ENCODE data around the gene EFNA1. TPM values are rescaled to one million over a fixed set of nuclear protein-coding genes. Genes with fewer than 3 reads are reported as not detected.
A peak's percentile ranks its signal among the peaks of the same experiment; 100 is the strongest.

EFNA1 gene
- total and polyA plus RNA-seq, 7 donors: 5.5 to 42.6 (median 15.0) TPM

DNA sequence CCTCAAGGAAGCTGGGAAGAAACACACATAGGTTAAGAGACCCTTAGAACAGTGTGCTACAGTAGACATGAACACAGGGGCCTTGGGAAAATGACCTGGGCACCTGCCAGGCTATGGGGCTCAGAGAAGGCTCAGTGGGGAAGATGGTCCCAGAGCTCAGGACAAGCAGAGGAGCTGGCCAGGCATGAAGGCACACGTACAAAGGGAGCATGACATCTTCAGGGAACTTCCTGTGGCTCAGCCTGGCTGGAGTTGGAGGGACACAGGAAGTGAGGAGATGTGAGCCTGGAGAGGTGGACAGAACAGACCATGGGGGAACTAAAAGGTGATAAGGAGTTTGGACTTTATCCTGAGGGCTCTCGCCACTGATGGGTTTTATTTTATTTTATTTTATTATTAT is 4.2 kb downstream of the EFNA1 start:
- DNase-seq (no peak), ATAC-seq (no peak)
- Histone ChIP-seq H3K36me3 (ENCODE audit: insufficient read depth in 1 of 2, low read depth in 1 of 2) (peaks cover 0 to 36% of the 10 kb centered on the region in 2 donors), H3K4me1 (peaks cover 24% of the 10 kb centered on the region), H3K9me3 (no peaks in the 10 kb centered on the region), H3K27ac (no peak overlapping the region), H3K27me3 (ENCODE audit: insufficient read depth in 3 of 3, low read length in 2 of 3) (peaks cover 0 to 22% (median 0%) of the 10 kb centered on the region in 3 donors), H3K4me3 (peak overlapping the region; percentile 74)
- WGBS, 3 donors: 48 to 68% (median 65%) methylated on average over 2 of the region's 2 CpGs
- intact Hi-C loops (cut with DNase I): no loop called here
- no peak for TF ChIP-seq CTCF (IDR thresholded peaks at IDR 0.05)

DNA sequence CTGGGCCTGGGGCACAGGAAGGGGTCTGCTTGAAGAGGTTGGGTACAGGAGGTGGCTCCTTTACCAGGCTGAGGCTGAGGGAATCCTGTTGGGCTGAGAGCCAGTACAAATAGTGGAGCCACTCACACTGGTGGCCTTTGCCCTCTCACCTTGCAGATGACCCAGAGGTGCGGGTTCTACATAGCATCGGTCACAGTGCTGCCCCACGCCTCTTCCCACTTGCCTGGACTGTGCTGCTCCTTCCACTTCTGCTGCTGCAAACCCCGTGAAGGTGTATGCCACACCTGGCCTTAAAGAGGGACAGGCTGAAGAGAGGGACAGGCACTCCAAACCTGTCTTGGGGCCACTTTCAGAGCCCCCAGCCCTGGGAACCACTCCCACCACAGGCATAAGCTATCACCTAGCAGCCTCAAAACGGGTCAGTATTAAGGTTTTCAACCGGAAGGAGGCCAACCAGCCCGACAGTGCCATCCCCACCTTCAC is 6.2 kb downstream of the EFNA1 start:
- no peak for ATAC-seq
- DNase-seq: no peak
- H3K27ac ChIP-seq: no peak overlapping the region
- no peak for TF ChIP-seq CTCF (IDR thresholded peaks at IDR 0.05)
- H3K27me3 ChIP-seq (ENCODE audit: insufficient read depth in 3 of 3, low read length in 2 of 3): peaks cover 0 to 3% (median 0%) of the 10 kb centered on the region in 3 donors
- H3K4me1 ChIP-seq: peaks cover 24% of the 10 kb centered on the region
- H3K9me3 ChIP-seq: no peaks in the 10 kb centered on the region
- peaks cover 0 to 47% of the 10 kb centered on the region in 2 donors for H3K36me3 ChIP-seq (ENCODE audit: insufficient read depth in 1 of 2, low read depth in 1 of 2)
- H3K4me3 ChIP-seq: peak overlapping the region; percentile 75
- intact Hi-C loops (cut with DNase I): no loop called here
- 68 to 75% (median 74%) methylated on average over 7 of the region's 7 CpGs for WGBS, 3 donors

- no peak for TF ChIP-seq CTCF (IDR thresholded peaks at IDR 0.05)
- no peaks in the 10 kb centered on the region for H3K9me3 ChIP-seq
- intact Hi-C loops (cut with DNase I): no loop called here
- H3K36me3 ChIP-seq (ENCODE audit: insufficient read depth in 1 of 2, low read depth in 1 of 2): peaks cover 0 to 47% of the 10 kb centered on the region in 2 donors
- DNase-seq: no peak
- 42 to 47% (median 43%) methylated on average over 1 of the region's 1 CpG for WGBS, 3 donors
- H3K4me3 ChIP-seq: peak overlapping the region; percentile 75
- H3K4me1 ChIP-seq: peaks cover 28% of the 10 kb centered on the region
- no peaks in the 10 kb centered on the region for H3K27me3 ChIP-seq (ENCODE audit: insufficient read depth in 3 of 3, low read length in 2 of 3)
- peak overlapping the region; percentile 97 for H3K27ac ChIP-seq
- no peak for ATAC-seq
Measured at GRCh38 chr1:155134322-155134721, 6.6 kb downstream of the EFNA1 start.

DNA sequence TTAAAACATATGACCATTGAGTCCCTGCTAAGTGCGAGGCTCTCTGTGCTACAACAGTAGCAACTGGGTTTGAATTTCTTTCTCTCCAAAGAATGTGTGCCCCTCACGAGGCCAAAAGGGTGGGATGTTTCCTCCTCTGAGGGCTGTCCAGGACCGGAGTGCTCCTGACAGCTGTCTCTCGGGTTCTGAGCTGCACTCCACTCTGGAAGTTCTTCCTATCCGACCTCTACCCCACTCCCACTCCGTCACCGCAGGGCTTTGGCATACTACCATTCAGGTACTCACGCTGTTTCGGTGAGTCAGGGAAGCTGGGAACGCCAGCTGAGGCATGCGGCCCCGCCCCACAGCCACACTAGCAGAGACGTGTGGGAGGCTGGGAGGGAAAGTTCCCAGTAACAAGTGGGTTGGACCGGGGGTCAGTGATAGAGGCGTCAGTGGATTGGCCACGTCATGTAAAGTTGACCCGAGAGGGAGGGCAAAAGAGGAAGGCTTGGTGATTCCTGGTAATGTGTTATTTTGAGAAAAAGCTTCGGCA is 7.3 kb downstream of the EFNA1 start:
- no peak for TF ChIP-seq CTCF (IDR thresholded peaks at IDR 0.05)
- H3K9me3 ChIP-seq: no peaks in the 10 kb centered on the region
- peak; percentile 93 for DNase-seq
- H3K36me3 ChIP-seq (ENCODE audit: insufficient read depth in 1 of 2, low read depth in 1 of 2): peaks cover 0 to 47% of the 10 kb centered on the region in 2 donors
- peaks cover 28% of the 10 kb centered on the region for H3K4me1 ChIP-seq
- H3K27ac ChIP-seq: peak overlapping the region; percentile 97
- intact Hi-C loops (cut with DNase I): no loop called here
- H3K4me3 ChIP-seq: peak overlapping the region; percentile 75
- peak; percentile 76 to 82 (median 79) for ATAC-seq
- H3K27me3 ChIP-seq (ENCODE audit: insufficient read depth in 3 of 3, low read length in 2 of 3): no peaks in the 10 kb centered on the region
- WGBS, 3 donors: 2% methylated on average over 18 of the region's 18 CpGs

All from psoas muscle (tissue), 8 donors.